HG03342 (cell line): ENCODE data around the gene TOMM70.
"Not testable (repeated sequence)": the region's sequence is repeated elsewhere in the genome, so short reads cannot be mapped to it uniquely, and the experiment has no call there.

Experiments used
- ATAC-seq: cut with Tn5 transposase; IDR thresholded peaks from one replicate; pipeline ENCODE4 v1.9.1; 2021; ENCODE audit warnings: mild to moderate bottlenecking, moderate library complexity; ENCODE audit not compliant: unreplicated experiment

TOMM70 gene

DNA sequence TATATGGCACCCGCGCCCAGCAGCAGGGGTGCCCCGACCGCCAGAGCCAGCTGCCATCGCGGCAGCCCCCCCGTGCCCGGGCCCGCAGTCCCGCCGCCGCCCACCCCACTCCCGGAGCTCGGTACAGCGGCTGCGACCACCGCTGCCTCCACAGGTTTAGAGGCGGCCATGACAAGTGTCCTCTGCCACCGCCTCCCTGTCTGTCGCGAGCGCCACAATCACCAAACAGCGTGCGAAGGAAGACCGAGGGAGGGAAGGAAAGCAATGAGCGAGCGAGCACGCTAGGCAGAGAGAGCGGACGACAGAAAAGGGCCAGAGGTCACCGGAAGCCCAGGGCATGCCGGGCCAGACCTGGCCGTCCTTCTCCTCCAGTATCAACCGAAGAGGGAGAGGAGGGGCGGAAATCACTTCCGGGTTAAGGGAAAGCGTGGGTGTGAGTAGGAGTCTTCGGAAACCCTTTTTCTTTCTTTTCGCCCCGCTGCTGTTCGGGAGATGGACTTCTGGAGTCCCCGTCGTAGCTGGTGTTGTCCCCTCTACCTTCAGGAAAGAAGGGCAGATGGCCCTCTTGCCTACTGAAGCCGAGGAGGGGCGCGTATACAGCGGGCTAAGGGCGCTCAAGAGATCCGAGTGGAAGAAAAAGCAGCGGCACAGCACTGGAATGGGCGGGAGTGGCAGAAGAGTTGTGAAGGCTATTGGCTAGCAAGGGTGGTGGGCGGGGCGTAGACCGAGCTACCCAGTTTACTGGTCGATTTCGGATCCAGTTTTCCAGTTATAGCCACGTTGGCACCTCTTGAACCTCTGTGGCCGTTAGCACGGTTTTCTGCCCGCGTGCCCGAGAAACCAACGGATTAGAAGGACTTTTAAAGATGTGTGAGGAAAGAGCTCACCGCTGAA lies at the start of gene TOMM70, which contains the start of gene LNP1:
Gene TOMM70 (minus strand): TSS at position 310 of the 894 bp plus-strand sequence. CDS start 140 bp downstream, at position 170.
Gene LNP1 (plus strand): TSS at position 760 of the 894 bp plus-strand sequence. CDS start 28,191 bp downstream, outside the sequence.
- ATAC-seq: peak; percentile 86

DNA sequence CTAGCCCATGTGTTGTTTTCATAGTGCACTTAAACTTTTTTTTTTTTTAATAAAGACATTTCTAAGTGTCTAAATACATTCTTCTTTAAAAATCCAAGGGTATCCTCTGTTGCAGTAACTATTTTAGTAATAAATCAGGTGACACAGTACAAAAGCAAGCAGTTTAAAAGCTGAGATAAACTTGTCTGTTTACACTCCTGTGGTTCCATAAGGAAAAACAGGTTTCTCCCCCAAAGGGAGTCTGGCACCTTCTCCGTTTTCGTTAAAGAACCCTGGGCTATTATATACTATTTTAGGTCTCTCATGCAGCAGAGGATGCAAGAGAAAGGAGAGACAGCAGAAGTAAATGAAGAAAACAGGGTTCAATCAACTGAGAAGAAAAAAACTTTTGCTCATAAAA lies 48.3 kb upstream of the TOMM70 start:
- ATAC-seq: no peak

DNA sequence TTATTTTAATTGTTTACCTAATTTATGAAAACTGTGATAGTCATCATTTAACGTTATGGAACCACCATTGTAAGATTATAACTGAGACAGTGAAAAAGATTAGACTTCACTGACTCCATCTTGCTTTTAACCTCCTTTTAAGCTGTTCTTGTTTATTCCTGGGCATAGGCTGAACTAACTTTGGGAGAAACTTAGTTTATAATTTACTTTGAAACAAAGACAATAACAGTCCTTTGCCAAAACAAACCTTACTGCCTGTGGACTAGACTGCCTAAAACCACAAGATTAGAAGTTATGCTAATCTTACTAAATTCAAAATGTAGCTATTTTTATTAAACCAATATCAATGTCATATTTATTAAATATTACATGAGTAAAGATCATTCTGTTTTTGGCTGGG lies 47.2 kb upstream of the TOMM70 start:
- no peak for ATAC-seq

DNA sequence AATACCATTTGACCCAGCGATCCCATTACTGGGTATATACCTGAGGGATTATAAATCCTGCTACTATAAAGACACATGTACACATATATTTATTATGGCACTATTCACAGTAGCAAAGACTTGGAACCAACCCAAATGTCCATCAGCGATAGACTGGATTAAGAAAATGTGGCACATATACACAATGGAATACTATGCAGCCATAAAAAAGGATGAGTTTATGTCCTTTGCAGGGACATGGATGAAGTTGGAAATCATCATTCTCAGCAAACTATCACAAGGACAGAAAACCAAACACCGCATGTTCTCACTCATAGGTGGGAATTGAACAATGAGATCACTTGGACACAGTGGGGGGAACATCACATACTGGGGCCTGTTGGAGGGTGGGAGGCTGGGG lies 46.2 kb upstream of the TOMM70 start:
- ATAC-seq: not testable (repeated sequence)

DNA sequence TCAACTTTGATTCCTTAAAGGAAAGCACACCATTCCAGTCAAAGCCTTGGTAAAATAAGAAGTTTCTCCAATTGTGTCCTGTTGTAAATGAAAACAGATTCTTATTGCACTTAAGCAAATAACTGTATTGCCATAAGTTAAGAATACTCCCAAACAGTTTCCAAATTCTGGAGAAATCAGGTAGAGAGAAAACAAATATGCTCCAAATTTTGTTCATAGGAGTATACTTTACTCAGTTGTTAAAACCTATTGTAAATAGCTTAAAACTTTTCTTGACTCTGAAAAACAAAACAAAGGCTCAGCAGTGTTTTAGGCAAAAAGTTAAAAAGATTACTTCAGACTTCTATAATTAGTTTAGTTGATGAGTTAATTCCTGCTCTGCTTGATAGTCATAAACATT lies 42.8 kb upstream of the TOMM70 start:
- no peak for ATAC-seq

DNA sequence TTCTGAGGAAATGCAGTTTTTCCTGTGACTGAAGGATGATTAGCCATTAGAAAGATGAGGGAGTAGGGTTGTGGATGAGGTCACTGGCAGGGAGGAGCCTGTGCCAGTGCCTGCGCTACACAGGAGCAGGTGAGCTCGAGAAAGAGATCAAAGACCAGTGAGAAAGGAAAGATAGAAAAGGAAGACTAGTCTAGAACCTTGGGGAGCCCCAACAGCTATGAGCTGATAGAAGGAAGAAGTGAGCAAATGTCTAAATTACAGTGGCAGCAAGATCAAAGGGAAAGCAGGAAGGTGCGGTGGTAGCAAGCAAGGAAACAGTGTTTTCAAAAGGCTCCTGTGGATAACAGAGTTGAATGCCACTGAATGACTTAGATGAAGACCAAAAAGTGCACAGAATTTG lies 40.0 kb upstream of the TOMM70 start:
- ATAC-seq: no peak

DNA sequence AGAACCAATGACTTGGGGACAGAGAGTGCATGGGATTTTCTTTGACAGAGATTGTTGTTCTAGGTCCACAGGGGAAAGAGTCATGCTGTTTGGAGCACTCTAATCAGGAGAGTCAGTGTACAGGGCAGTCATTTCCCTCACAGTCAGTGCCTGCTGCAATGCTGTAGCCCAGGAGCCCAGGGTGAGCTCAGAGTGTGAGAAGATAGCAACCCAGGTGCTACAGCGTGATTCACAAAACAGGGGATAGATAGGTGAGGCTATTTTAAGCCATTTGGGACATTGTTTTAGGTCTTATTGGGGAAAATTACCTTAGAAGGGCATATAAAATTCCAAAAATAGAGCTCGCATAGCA lies 37.7 kb upstream of the TOMM70 start:
- ATAC-seq: no peak

DNA sequence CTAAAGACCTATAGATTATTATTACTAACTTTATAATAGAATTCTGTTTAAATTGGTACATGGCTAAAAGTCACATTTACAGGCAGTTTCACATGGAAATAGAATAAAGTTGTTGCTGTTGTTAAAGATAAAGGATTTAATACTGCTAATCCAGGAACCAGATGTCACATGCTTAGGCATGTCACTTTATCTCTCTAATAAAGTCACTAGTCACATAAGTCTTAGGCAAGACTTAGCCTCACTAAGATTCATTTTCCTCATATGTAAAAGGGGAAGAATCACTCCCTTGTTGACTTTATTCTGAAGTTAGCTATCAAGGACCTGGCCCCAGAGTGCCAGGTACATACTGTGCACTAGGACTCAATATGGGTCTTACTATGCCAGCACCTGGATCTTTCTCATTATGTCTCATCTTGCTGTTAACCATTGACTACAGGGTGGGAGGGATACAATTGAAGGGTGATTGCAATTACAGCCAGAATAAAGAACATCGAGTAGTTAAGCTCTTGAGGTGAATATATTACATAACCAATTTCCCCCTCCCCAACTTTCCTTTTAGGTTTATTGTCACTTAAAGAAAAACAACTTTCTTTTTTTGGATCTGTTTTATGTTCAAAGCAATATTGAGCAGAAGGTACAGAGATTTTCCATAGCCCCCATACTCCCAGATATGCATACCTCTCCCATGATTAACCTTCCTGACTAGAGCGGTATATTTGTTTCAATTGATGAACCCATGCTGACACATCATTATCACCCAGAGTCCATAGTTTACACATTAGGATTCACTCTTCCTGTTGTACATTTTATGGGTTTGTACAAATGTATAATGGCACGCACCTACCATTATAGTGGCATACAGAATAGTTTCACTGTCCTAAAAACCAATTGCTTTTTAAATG lies 37.1 kb upstream of the TOMM70 start:
- ATAC-seq: no peak

DNA sequence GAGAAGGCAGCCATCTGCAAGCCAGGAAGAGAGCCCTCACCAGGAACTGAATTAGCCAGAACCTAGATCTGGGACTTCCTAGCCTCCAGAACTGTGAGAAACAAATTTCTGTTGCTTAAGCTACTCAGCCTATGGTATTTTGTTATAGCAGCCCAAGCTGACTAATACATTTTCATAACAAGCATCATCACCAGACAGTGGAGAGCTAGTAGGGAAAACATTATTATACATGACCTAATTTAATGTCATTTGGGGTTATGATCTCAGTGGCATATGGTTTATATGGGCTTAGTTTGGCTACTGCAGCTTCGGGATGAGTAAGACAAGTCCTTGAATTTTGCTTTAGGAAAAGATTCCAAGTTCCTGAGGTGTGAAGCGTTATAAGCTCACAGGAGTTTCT lies 36.1 kb upstream of the TOMM70 start:
- no peak for ATAC-seq

DNA sequence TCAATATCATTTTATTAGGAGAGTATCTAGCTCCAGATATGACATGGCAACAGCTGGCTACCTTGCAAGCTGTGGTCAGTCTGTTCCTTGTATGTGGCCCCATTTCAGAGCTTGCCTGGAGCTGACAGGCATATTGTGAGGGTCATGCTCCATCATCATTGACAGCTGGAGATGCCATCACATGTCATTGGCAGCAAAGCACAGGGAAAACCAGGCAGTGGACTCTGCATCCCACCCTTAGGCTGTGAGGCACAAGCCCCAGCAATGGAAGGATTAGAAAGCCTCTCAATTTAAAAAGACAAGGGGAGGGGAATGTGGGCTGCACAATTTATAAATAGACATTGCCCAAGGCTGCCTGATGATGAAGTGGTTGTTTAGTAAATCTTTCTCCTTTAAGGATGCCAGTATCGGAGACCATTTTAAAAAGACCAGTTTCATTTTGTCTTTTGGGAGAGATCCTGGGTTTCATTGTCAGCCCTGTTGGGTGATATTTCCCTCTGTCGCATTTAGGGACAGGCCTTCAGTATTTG lies 28.4 kb upstream of the TOMM70 start:
- no peak for ATAC-seq

DNA sequence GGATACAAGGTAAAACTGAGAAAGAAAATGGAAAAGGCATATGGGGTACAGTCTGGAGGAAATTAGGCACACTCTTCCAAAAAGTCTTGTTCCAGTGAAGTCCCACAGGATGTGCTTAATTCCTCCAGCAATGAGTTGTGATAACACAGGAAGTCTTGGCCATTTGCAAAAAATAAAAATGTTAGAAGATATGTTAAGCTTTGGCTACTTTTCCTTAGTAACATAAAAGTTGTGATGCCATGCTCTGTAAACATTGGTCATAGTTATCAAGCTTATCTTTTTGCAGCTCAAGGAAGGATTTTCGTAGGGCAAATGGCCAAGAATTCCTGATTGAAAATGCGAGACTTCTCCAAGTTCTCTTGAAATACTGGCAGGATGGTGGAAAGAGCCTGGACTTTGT lies 26.8 kb upstream of the TOMM70 start:
- ATAC-seq: no peak

DNA sequence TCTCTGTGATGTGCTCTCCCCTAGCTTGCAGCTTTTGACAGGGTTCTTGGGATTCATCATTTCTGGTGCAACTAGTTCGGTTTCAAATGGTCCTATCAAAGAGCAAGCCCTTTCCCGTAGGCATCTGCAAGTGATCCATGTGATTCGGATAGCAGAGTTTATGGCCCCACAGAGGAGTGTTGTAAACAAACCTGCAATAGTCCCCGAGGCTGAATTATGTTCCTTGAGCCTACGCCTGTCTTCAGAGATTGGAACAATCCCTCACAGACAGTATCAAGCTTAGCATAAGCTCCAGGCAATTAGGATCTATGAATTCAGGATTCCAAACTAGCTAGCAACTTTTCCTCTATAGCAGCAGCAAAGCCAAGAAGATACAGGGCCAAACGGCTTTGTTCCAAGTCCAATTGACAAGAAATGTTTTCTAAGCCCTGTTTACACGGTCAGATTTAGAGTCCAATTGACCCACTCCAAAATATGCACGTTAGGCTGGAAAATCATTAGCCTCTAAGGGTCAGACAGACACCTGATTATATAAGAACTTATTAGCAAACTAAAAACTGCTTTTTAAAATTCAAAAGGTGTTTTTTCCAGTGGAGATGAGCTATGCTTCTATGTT lies 25.3 kb upstream of the TOMM70 start:
- ATAC-seq: no peak

DNA sequence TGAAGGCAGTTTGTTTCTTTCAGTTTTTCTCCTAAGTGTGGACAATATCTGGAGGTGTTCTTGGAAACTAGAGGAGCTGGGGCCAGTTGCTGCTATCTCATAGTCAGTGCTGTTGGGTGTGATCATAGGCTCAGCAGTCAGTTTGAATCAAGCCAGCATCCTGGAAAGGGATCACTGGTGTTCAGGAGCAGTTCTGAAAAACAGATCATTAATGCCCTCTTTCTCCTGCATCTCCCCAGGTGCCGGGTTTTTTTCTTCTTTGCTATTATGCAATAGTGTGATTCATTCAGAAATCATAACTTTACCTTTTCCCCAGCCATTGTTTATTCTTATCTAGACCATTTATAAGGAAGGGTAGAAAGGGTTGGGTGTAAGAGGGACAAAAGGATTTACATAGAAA lies 24.4 kb upstream of the TOMM70 start:
- ATAC-seq: no peak

DNA sequence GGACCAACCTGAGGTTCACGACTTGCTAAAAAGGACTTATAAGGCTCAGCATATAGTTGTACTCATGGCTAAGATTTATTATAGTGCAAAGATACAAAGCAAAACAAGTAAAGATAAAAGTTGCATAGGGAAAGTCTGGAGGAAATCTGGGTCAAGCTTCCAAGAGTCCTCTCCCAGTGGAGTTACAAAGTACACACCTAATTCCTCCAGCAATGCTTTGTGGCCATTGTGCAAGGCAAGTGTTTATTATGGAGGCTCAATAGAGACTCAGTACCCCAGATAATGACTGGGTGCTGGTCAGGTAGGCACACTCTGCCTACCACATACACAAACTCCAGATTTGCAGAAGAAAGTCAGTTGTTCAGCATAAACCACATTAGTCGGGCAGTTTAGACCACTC lies 23.4 kb upstream of the TOMM70 start:
- ATAC-seq: no peak

DNA sequence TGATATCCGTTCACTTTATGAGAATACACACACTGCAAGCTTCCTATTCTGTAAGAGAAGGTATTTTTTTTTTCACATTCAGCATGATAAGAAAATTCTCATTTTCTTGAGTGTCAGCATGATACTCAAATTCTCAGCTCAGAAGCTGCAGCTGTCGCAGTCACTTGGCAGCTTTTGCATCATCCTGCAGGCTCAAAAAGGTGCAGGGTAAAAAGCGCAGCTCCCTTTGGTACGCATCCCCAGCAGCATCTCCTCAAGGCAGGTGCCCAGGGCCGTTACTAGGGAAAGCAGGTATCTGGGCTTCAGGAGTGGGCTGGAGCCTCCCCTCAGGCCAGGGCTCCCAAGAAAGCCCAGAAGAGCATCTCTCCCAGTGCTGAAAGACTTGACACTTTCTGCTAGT lies 22.7 kb upstream of the TOMM70 start:
- ATAC-seq: no peak

DNA sequence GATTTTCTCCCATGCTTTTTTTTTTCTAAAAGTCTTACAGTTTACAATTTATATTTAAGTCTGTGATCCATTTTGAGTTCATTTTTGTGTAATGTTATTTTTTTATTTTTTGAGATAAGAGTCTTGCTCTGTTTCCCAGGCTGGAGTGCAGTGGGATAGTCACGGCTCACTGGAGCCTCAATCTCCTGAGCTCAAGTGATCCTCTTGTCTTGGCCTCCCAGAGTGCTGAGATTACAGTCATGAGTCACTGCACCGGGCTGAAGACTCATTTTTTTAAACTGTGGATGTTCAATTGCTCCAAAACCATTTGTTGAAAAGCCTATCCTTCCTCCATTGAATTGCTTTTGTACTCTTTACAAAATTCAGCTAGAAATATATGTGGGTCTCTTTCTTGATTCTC lies 20.0 kb upstream of the TOMM70 start:
- no peak for ATAC-seq

DNA sequence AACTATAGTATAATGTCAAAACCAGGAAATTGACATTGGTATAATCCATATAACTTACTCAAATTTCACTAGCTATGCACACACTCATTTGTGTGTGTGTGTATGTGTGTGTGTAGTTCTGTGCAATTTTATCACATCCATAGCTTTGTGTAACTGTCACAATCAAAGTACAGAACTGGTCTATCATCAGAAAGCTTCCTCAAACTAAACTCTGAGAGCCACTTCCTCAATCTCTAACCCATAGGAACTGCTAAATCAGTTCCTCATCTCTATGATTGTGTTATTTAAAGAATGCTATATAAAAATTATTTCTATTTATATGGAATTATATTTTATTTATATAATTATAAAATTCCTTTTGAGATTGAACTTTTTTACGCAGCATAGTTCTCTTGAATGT lies 18.5 kb upstream of the TOMM70 start:
- ATAC-seq: no peak

DNA sequence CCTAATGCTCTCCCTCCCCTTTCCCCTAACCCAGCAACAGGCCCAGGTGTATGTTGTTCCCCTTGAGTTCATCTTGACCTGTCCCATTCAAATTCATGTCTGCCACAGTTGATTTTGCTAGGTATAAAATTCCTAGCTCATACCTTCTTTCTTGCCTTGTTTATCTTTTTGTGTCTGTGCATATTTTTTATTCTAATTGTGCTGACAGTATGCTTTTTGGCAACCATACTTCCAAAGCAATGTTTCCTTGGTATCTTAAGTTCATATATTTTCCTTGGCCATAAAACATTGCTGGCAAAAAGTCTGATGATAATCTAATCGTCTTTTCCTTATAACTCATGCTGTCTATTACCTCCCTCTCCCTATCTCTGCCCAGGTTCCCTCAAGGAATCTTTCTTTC lies 16.0 kb upstream of the TOMM70 start:
- ATAC-seq: no peak

DNA sequence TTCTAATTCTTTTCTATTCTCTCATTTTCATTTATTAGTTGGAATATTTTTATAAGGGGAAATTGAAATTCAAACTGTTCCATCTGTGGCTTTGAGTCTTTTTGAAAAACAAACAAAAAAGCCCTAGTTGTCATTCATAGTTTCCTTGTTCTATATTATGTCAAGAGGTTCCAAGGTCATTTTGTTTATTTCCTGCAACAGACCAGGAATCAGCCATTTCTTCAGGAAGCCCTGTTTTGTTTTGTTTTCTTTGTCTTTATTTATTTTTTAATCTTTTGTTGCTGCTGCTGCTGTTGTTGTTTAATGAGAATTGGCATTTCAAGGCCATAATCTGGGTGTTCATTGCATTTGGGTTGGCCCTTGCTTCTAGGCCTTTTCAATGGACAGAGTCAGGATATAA lies 15.3 kb upstream of the TOMM70 start:
- ATAC-seq: no peak

DNA sequence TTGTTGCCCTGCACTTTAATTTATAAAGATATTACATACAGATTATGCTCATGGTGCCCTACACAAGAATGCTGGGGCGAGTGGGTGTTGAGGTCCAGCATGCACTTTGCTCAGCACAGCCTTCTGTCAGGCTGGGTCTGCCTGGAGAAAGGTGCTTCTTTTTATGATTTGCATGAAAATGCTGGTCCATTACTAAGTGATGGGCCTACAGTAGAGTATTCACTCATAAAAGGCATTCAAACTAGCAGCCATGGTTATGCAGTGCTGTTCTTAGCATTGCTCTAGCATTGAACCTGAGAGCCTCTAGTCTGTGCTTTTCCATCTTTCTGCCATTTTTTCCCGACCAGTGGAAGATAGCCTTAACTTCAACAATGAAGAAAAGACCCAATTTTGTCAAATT lies 12.7 kb upstream of the TOMM70 start:
- ATAC-seq: no peak

DNA sequence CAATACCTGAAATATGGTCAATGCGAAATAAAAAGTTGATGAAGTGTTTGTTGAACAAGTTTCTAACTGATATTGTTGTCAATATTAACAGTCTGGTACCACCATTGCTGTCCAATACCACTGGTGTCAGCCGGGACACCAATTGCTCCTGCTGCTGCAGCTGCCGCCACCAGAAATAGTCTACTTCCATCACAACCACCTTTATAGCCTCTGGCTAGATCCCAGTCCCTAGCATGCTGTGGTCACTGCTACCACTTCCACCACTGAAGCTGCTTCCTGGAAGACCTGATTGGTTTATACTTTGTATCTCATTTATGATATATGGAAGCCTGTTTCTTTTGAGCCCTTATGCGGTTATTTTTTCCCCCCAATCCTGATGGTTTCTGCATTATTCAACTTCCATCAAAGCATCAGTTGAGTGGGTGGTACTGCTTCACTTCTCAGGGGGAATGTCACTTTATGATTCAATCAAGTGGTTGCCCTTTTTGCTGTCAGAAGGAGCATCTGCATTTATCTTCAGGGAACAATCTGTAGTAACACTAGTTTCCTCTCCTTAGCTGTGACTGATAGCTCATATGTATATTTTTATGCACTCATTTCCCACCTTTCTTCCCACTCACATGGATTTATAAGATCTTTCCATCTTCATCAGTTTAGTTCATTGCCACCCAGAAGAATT lies 12.2 kb upstream of the TOMM70 start:
- ATAC-seq: no peak
